Right renal pelvis (tissue), 4 donors: ENCODE results near the gene CAMK2D. TPM values are rescaled to one million over a fixed set of nuclear protein-coding genes. Genes with fewer than 3 reads are reported as not detected.
"Not testable (repeated sequence)": the region's sequence is repeated elsewhere in the genome, so short reads cannot be mapped to it uniquely, and the experiment has no call there.

Experiments used
- DNase-seq, 4 donors: peaks; one replicate each; pipeline ENCODE4 v3.0.0-alpha.2; 2013; ENCODE audit warnings: low read depth in 4 of 4, low spot score in 3 of 4, missing footprints in 1 of 4
- polyA plus RNA-seq, 4 donors: library from polyadenylated mRNA; unstranded; fragments of 120-200 nt; gene quantifications; one replicate each; pipeline ENCODE4 v1.2.1, GENCODE V29; 2013; ENCODE audit not compliant: insufficient read length in 4 of 4

CAMK2D gene
- 10 to 100 TPM; 74.8 to 89.5 (median 80.9) TPM for polyA plus RNA-seq

- DNase-seq = peak; percentile 81 to 92 (median 83)
These were observed at the start of gene CAMK2D for GRCh38 chr4:113761620-113762185. TSS of gene CAMK2D (minus strand) at chr4:113761738. CDS start at chr4:113761068, 670 bp downstream.

- no peak for DNase-seq
These were observed 49.4 kb upstream of the CAMK2D start for GRCh38 chr4:113810906-113811305.

- no peak for DNase-seq
These were observed 47.8 kb upstream of the CAMK2D start for GRCh38 chr4:113809311-113809710.

GRCh38 chr4:113806850-113807249 lies 45.3 kb upstream of the CAMK2D start:
- DNase-seq = no peak

GRCh38 chr4:113801882-113802281 lies 40.3 kb upstream of the CAMK2D start:
- no peak for DNase-seq

GRCh38 chr4:113796381-113796780 lies 34.8 kb upstream of the CAMK2D start:
- not testable (repeated sequence) for DNase-seq

DNA sequence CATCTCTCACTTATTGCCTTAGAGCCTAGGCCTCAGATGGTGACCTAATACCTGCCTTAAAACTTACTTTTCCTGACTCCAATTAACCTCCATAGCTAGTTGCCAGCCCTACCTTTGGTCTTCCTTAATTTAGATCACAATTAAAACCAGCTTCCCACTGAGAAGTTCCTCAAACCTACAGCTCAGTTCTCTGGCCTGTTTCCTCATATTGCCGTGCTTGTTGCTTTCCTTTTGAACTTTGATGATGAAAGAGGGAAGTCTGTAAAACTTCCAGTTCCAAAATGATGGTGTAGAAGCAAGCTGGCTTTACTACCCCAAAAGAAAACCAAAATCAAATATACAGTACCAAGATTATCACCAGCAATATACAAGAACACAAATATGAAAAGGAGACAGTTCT lies 28.9 kb upstream of the CAMK2D start:
- DNase-seq = no peak

DNA sequence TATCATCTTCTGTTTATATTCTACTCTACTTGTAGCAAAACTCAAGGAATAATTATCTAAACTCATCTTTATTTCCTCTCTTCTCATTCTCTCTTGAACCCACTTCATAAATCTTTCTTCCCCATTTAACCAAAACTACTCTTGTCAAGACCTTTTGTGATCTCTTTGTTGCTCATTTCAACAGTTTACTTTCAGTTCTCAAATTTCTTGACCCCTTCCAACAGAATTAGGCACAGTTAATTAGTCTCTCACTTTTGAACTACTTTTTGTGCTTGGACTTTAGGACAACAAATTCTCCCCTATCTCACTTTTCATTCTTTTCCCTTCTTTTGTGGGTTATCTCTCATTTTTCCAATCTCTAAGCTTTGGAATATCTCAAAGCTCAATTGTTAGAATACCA lies 27.4 kb upstream of the CAMK2D start:
- peak in 1 of 4 donors; percentile 3 for DNase-seq

DNA sequence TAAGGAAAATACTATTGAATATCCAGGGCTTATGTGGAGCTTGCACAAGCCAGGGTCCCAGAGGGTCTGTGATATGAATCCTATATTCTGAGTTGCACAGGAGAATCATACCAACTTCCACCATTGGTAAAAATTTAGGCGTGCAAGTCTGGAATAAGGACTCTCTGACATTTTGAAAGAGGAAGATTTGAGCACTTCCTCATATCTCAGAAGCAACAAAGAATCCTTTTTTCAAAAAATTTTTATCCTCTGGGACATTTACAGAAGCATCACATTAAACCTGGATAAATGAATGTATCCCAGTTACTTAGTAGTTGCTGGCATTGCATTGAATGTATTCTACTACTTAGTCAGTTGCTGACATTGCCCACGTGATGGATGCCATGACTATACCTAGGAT lies 24.2 kb upstream of the CAMK2D start:
- no peak for DNase-seq

DNA sequence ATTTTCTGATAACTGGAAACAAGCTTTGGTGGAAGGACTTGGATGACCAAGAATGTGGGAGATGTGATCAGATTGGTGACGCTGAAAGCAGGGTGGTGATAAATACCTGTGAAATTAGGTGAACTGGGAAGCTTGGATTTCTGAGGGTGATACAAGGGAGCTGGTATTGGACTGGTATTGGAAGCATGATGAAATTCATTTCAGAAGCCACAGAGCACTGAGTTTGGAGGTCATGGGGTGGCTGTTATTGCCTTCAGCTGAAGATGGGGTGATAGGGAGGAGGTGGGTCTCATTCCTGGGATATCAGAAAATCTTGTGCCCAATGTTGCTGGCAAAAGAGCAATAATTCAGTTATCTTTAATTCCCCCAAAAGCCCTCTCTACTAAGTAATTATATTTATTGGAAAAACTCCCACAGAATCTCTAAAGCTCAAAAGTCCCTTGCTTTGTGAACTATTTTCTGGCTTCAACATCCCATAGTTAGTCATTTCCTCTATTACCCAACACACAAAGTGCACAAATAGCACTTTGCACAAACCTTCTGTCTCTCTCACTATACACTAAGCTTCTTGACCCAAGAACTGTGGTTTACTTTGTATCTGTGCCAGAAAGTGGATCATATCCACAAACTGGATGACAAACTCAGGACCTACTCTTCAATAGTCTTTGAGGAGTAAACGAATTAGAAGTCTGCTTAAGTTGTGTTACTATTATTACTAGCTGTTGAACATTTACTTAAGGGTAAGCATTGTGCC lies 23.1 kb upstream of the CAMK2D start:
- no peak for DNase-seq

DNA sequence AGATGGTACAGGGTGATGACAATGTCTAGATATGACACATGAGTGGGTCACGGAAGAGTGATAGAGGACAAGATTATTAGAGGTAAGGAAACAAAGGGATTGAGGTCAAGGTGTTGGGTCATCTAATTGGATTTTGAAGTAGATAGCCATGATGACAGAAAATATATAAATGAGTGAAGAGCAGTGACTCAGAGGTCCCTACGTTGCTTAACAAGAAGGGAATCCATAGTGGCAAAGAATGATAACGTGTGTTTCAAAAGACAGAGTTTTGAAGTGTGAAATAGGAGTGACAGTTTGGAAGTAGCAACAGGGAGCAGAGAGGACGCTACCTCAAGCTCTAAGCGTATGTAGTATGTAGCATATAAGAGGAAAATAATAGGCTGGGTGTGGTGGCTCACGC lies 22.2 kb upstream of the CAMK2D start:
- DNase-seq = no peak

DNA sequence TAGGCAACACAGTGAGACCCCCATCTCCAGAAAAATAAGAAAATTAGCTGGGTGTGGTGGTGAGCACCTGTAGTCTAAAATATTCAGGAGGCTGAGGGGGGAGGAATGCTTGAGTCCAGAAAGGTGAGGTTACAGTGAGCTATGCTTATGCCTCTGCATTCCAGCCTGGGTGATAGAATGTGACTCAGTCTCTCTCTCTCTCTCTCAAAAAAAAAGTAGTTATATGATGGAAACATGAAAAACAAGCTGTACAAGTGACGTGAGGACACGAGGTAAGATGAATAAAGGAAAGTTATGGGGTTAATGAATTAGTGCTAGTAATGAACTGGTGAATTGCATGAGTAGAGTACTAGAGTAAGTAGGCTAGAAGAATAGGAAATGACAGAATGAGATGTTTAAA lies 21.8 kb upstream of the CAMK2D start:
- DNase-seq = no peak

- no peak for DNase-seq
These were observed 20.0 kb upstream of the CAMK2D start for GRCh38 chr4:113781439-113782040.

DNA sequence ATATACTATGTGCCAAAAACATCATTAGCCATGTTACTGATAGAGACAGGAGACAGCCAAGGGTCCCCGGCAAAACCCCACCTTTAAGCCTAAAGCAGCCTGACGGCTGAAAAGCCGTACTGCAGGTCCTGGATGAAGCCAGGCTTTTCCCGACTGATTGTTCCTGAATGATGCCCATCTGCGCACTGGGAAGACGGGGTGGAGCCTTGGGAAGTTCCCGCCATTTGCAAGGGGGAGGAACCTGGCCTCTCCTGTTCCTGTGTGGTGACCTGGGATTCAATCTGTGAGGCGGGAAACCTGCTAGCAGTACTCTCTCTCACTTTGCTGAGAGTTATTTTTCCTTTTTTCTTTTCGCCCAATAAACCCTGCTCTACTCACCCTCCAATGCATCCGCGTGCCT lies 15.1 kb upstream of the CAMK2D start:
- no peak for DNase-seq

DNA sequence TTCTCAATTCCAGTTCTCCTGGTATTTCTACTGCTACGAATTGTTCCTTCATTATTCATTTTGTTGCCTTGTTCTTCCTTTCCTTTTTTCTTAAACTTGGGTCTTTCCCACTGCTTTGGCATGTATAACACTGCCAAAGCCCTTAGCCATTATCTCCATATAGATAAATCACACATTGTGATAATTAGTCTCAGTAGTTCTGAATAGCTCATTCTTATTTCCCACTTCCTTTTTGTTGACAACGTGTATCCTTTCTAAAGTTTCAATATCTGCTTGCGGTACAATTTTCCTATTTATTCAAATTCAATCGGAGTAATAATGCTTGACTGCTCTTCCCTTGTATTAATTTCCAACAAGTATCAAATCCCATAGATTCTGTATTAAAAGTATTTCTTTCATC lies 14.5 kb upstream of the CAMK2D start:
- no peak for DNase-seq

GRCh38 chr4:113773756-113774155 lies 12.2 kb upstream of the CAMK2D start:
- DNase-seq = no peak

DNA sequence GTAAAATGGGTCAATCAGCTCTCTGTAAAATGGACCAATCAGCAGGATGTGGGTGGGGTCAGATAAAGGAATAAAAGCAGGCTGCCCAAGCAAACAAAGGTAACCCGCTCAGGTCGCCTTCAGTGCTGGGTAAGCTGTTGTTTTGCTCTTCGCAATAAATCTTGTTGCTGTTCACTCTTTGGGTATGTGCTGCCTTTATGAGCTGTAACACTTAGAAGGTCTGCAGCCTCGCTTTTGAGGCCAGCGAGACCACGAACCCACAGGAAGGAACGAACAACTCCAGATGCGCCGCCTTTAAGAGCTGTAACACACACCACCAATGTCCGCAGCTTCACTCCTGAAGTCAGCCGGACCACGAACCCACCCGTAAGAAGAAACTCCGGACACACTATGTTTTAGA lies 11.5 kb upstream of the CAMK2D start:
- no peak for DNase-seq

GRCh38 chr4:113772319-113772718 lies 10.8 kb upstream of the CAMK2D start:
- no peak for DNase-seq

DNA sequence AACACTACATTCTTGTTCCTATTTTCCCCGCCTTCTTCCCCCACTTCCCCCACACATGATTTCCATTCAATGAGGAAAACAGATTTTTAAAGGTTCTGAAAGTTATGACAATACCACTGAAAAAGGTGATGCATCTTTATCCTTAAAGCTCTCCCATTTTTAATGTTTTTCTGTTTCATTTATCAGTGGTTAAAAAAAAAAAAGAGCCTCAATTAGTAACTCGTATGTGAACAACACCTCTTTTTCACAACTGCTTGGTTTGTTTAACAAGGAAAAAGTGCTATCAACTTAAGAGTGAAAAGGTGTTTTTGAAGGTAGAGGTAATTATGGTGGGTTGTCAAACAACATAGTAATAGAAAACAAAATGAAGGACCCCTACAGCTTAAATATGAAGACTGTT lies 8.2 kb upstream of the CAMK2D start:
- DNase-seq = no peak

- DNase-seq = no peak
These were observed 7.4 kb upstream of the CAMK2D start for GRCh38 chr4:113768952-113769351.

GRCh38 chr4:113766882-113767281 lies 5.3 kb upstream of the CAMK2D start:
- DNase-seq = no peak

- DNase-seq = no peak
These were observed 3.3 kb upstream of the CAMK2D start for GRCh38 chr4:113764720-113765264.
